IMR-90 (cell line): ENCODE measurements around the gene CDH1. TPM values are rescaled to one million over a fixed set of nuclear protein-coding genes. Genes with fewer than 3 reads are reported as not detected.

Experiments used
- ATAC-seq: fragments of 200-7000 bp; cut with Tn5 transposase; 2 replicates; pipeline ENCODE4 v1.9.1; 2020; ENCODE audit warnings: low read depth, mild to moderate bottlenecking, moderate library complexity
- BruUV-seq: library from RNA; stranded (reverse); fragments of 400-500 nt; replicated peaks from 2 replicates; lab custom pipeline; 2021; lab: Mats Ljungman, UMichigan
- CTCF ChIA-PET: fragments of 300-600 bp; formaldehyde crosslinking; extraction: SDS; loops from one replicate; lab custom pipeline; 2021; ENCODE audit warnings: antibody characterized with exemption; lab: Yijun Ruan, JAX
- POLR2A ChIA-PET: fragments of 300-600 bp; sonication (Branson Sonifier 250); formaldehyde crosslinking; loops from one replicate; lab custom pipeline; 2022; ENCODE audit warnings: antibody characterized with exemption; ENCODE audit not compliant: unreplicated experiment; lab: Charles Lee
- DNase-seq: peaks from one replicate; pipeline ENCODE4 v3.0.0; 2013
- H2AFZ ChIP-seq: replicated peaks from 2 replicates; pipeline ENCODE3; 2013; ENCODE audit warnings: low read length, mild to moderate bottlenecking; ENCODE audit not compliant: poor library complexity
- H2AK5ac ChIP-seq: 2 replicates; pipeline ENCODE4 v1.6.1; 2013; ENCODE audit warnings: low read depth, low read length, inconsistent platforms
- H2AK9ac ChIP-seq: replicated peaks from 2 replicates; pipeline ENCODE3; 2013; ENCODE audit warnings: mild to moderate bottlenecking, low read depth, low read length, moderate library complexity; ENCODE audit not compliant: poor library complexity
- H2BK120ac ChIP-seq: 2 replicates; pipeline ENCODE4 v1.6.1; 2013; ENCODE audit warnings: low read depth, low read length, inconsistent platforms
- H2BK15ac ChIP-seq: 3 replicates; pipeline ENCODE4 v1.6.1; 2013; ENCODE audit warnings: low read depth, low read length, inconsistent platforms
- H2BK20ac ChIP-seq: 2 replicates; pipeline ENCODE4 v1.6.1; 2013; ENCODE audit warnings: low read depth, mild to moderate bottlenecking, inconsistent platforms, low read length, moderate library complexity
- H2BK5ac ChIP-seq: 2 replicates; pipeline ENCODE4 v1.6.1; 2013; ENCODE audit warnings: mild to moderate bottlenecking, low read depth, low read length, inconsistent platforms; ENCODE audit not compliant: poor library complexity, severe bottlenecking
- H3K14ac ChIP-seq: replicated peaks from 2 replicates; pipeline ENCODE4 v1.6.1; 2013; ENCODE audit warnings: low read depth, low read length, inconsistent platforms
- H3K18ac ChIP-seq: 2 replicates; pipeline ENCODE4 v1.6.1; 2013; ENCODE audit warnings: low read depth, low read length, control low read depth
- H3K23ac ChIP-seq: 2 replicates; pipeline ENCODE4 v1.6.1; 2013; ENCODE audit warnings: low read depth, low read length, inconsistent platforms
- H3K27ac ChIP-seq: 2 replicates; pipeline ENCODE4 v1.5.1; 2013; ENCODE audit warnings: mild to moderate bottlenecking, control low read depth, low read length; ENCODE audit not compliant: insufficient read depth
- H3K27me3 ChIP-seq: 2 replicates; pipeline ENCODE4 v1.6.1; 2013; ENCODE audit warnings: low read length; ENCODE audit not compliant: control insufficient read depth, insufficient read depth
- H3K36me3 ChIP-seq: 2 replicates; pipeline ENCODE4 v1.6.1; 2013; ENCODE audit warnings: low read length, mixed read lengths; ENCODE audit not compliant: control insufficient read depth, insufficient read depth
- H3K4ac ChIP-seq: 2 replicates; pipeline ENCODE4 v1.6.1; 2013; ENCODE audit warnings: low read depth, low read length, inconsistent platforms
- H3K4me1 ChIP-seq: 2 replicates; pipeline ENCODE4 v1.6.1; 2013; ENCODE audit warnings: low read length, mixed read lengths; ENCODE audit not compliant: control insufficient read depth, insufficient read depth
- H3K4me2 ChIP-seq: 2 replicates; pipeline ENCODE4 v1.6.1; 2013; ENCODE audit warnings: low read depth, mild to moderate bottlenecking, control low read depth, low read length, moderate library complexity
- H3K4me3 ChIP-seq: 2 replicates; pipeline ENCODE4 v1.5.1; 2013; ENCODE audit warnings: low read depth, mild to moderate bottlenecking, control low read depth, low read length, moderate library complexity; ENCODE audit not compliant: insufficient read depth
- H3K56ac ChIP-seq: 2 replicates; pipeline ENCODE4 v1.6.1; 2013; ENCODE audit warnings: low read length, inconsistent platforms; ENCODE audit not compliant: insufficient read depth; ENCODE audit errors: extremely low read depth
- H3K79me1 ChIP-seq, 2 experiments: 2 replicates each; pipeline ENCODE4 v1.6.1; 2013; ENCODE audit warnings: low read length in 2 of 2, inconsistent platforms in 1 of 2, low read depth in 1 of 2
- H3K9ac ChIP-seq: 2 replicates; pipeline ENCODE4 v1.6.1; 2013; ENCODE audit warnings: low read depth, low read length, control low read depth
- H3K9me1 ChIP-seq: 2 replicates; pipeline ENCODE4 v1.6.1; 2013; ENCODE audit warnings: low read length, inconsistent platforms; ENCODE audit not compliant: insufficient read depth
- H3K9me3 ChIP-seq: 2 replicates; pipeline ENCODE4 v1.6.1; 2013; ENCODE audit warnings: low read length; ENCODE audit not compliant: control insufficient read depth, insufficient read depth
- H4K20me1 ChIP-seq: 2 replicates; pipeline ENCODE4 v1.6.1; 2013; ENCODE audit warnings: low read length, inconsistent platforms; ENCODE audit not compliant: insufficient read depth
- H4K5ac ChIP-seq: 2 replicates; pipeline ENCODE4 v1.6.1; 2013; ENCODE audit warnings: mild to moderate bottlenecking, low read depth, low read length, control low read depth
- H4K8ac ChIP-seq, 2 experiments: 2 replicates each; pipeline ENCODE4 v1.6.1; 2013; ENCODE audit warnings: low read depth in 2 of 2, low read length in 2 of 2, control low read depth in 1 of 2, inconsistent platforms in 1 of 2
- H4K91ac ChIP-seq: 2 replicates; pipeline ENCODE4 v1.6.1; 2013; ENCODE audit warnings: low read depth, low read length, inconsistent platforms; ENCODE audit not compliant: insufficient read depth
- BHLHE40 ChIP-seq: fragments of 150-350 bp; IDR thresholded peaks from 2 replicates; pipeline ENCODE4 v1.6.1; 2016; ENCODE audit warnings: mild to moderate bottlenecking, low read depth, low read length
- CEBPB ChIP-seq: IDR thresholded peaks from 2 replicates; pipeline ENCODE4 v1.6.1; 2012; ENCODE audit warnings: low read depth, low read length, improper control_type of control experiment
- MAFK ChIP-seq: IDR thresholded peaks from 2 replicates; pipeline ENCODE4 v1.6.1; 2012; ENCODE audit warnings: low read depth, low read length, improper control_type of control experiment
- MAZ ChIP-seq: IDR thresholded peaks from 2 replicates; pipeline ENCODE4 v1.6.1; 2012; ENCODE audit warnings: low read depth, mild to moderate bottlenecking, low read length, improper control_type of control experiment, moderate library complexity, borderline replicate concordance
- MXI1 ChIP-seq: IDR thresholded peaks from 2 replicates; pipeline ENCODE4 v1.6.1; 2012; ENCODE audit warnings: low read depth, mild to moderate bottlenecking, low read length, moderate library complexity, borderline replicate concordance
- RAD21 ChIP-seq: IDR thresholded peaks from 2 replicates; pipeline ENCODE4 v1.6.1; 2012; ENCODE audit warnings: low read length, improper control_type of control experiment
- RFX5 ChIP-seq: IDR thresholded peaks from 2 replicates; pipeline ENCODE4 v1.8.0; 2012; ENCODE audit warnings: low read depth, mild to moderate bottlenecking, low read length, moderate library complexity
- SMC3 ChIP-seq: fragments of 150-350 bp; IDR thresholded peaks from 2 replicates; pipeline ENCODE4 v1.6.1; 2016; ENCODE audit warnings: low read depth, mild to moderate bottlenecking, antibody characterized with exemption, low read length, moderate library complexity
- USF2 ChIP-seq: fragments of 150-350 bp; IDR thresholded peaks from 2 replicates; pipeline ENCODE4 v1.6.1; 2017; ENCODE audit warnings: mild to moderate bottlenecking, antibody characterized with exemption, low read length, low read depth
- WGBS, 2 experiments: methylation state at CpG; one replicate each; pipeline versions ENCODE4 v1.1.5 to v1.1.7; 2013; ENCODE audit warnings: missing lambda C conversion rate in 2 of 2; ENCODE audit not compliant: insufficient read length in 1 of 2; ENCODE audit errors: extremely low coverage in 2 of 2; 5-methylcytosine and 5-hydroxymethylcytosine counted together
- dilution Hi-C: fragments of 300-500 bp; cut with HindIII; formaldehyde crosslinking; loops from one replicate; pipeline ENCODE4 v1.14.3; 2018; ENCODE audit warnings: low sequenced_read_pairs; ENCODE audit not compliant: unreplicated experiment
- in situ Hi-C: fragments of 300-500 bp; cut with MboI; formaldehyde crosslinking; loops from 3 replicates; pipeline ENCODE4 v1.14.3; 2019; ENCODE audit warnings: low sequenced_read_pairs, inconsistent platforms, mixed read lengths
- intact Hi-C: fragments of 100-400 bp; cut with micrococcal nuclease; formaldehyde crosslinking; loops from 2 replicates; pipeline ENCODE4 v1.10.0; 2022
- polyA plus RNA-seq, 3 experiments: library from polyadenylated mRNA; depleted of rRNA; stranded (reverse); fragments of >200 nt; gene quantifications; 2 replicates each; pipeline ENCODE4 v1.2.3, GENCODE V29; 2012; ENCODE audit warnings: low replicate concordance in 1 of 3
- total RNA-seq: library from RNA; depleted of rRNA; stranded (reverse); fragments of >200 nt; gene quantifications from 2 replicates; pipeline ENCODE4 v1.2.3, GENCODE V29; 2012

CDH1 gene
- total and polyA plus RNA-seq, 2 of the 4 experiments (the other 2 are of a cell fraction): under 0.01 TPM; not detected in 1

- POLR2A ChIA-PET: interaction anchor here (0.5 kb wide), 1 partner anchor 1190 kb away, joined by 15 read pairs; no protein-coding TSS in a partner anchor
- in situ Hi-C loops (loop anchor here (10.0 kb wide), 1 partner anchor 414 kb away; no protein-coding TSS in a partner anchor), dilution Hi-C loops (no loop called here), intact Hi-C loops (loop anchor here (2.0 to 10.0 kb wide), 2 partner anchors 110 to 166 kb away; partner anchors contain the start of gene ZFP90)
- Histone ChIP-seq H2AK5ac (no peak overlapping the region), H3K4me1 (peaks cover 2% of the 10 kb centered on the region; the same call in 1 of the 2 replicates), H3K14ac (no peak overlapping the region), H4K91ac (no peak overlapping the region), H3K79me1 (no peaks in the 10 kb centered on the region), H2BK5ac (no peak overlapping the region), H2AFZ (no peak overlapping the region), H2BK120ac (no peak overlapping the region), H3K9me3 (no peaks in the 10 kb centered on the region), H4K5ac (no peak overlapping the region), H3K56ac (no peak overlapping the region), H3K23ac (no peak overlapping the region), H3K4ac (no peak overlapping the region), H2BK15ac (no peak overlapping the region), H3K4me3 (no peak overlapping the region), H3K9ac (no peak overlapping the region), H4K20me1 (no peaks in the 10 kb centered on the region), H3K27me3 (peaks cover 13% of the 10 kb centered on the region), H2AK9ac (no peak overlapping the region), H4K8ac (no peak overlapping the region), H2BK20ac (no peak overlapping the region), H3K27ac (no peak overlapping the region), H3K36me3 (no peaks in the 10 kb centered on the region), H3K9me1 (no peaks in the 10 kb centered on the region), H3K18ac (no peak overlapping the region), H3K4me2 (no peak overlapping the region)
- CTCF ChIA-PET: interaction anchor here (1.6 kb wide), 1 partner anchor 180 kb away, joined by 3 read pairs; no protein-coding TSS in a partner anchor
- WGBS, 2 experiments: no CpG with 5 or more reads among the region's 5 CpGs
- ATAC-seq: no peak
- no peak for TF ChIP-seq RAD21
- no peak for TF ChIP-seq MAZ
- no peak for TF ChIP-seq CEBPB
- TF ChIP-seq USF2: no peak
- no peak for TF ChIP-seq MXI1
- TF ChIP-seq BHLHE40: no peak
- TF ChIP-seq MAFK: no peak
- no peak for TF ChIP-seq SMC3
- no peak for TF ChIP-seq RFX5
- DNase-seq: no peak
- BruUV-seq: no TSS peak
Observed at GRCh38 chr16:68700831-68701230, 36.3 kb upstream of the CDH1 start.
